ENCODE data around the gene RNF31. TPM values are rescaled to one million over a fixed set of nuclear protein-coding genes. Genes with fewer than 3 reads are reported as not detected.

The RNF31 gene
- total and polyA plus RNA-seq, 2 of the 13 experiments (the other 11 are each of a cell fraction or from before 2014, with no cell fraction given), result 48.2 to 86.8 TPM

- TF ChIP-seq BCL6 (CRISPR knock-in tag; IDR thresholded peaks at IDR 0.05) (peak; percentile 47; the same call in 1 of the 2 replicates), ZNF407 (CRISPR knock-in tag; IDR thresholded peaks at IDR 0.05; ENCODE audit: not compliant biosample characterization) (peak; percentile 63), ZFP1 (CRISPR knock-in tag; IDR thresholded peaks at IDR 0.05) (peak; percentile 41; the same call in 1 of the 2 replicates), ZNF768 (CRISPR knock-in tag; IDR thresholded peaks at IDR 0.05) (peak; percentile 48; the same call in 1 of the 2 replicates), PTBP1 (IDR thresholded peaks at IDR 0.05; ENCODE audit: low read depth, low read length, poor library complexity, severe bottlenecking) (no peak), HMGXB4 (CRISPR knock-in tag; IDR thresholded peaks at IDR 0.05; ENCODE audit: borderline replicate concordance in 1 of 2, low read depth in 1 of 2) (no peak; a peak in 1 of 4 replicates), MIER2 (CRISPR knock-in tag; IDR thresholded peaks at IDR 0.05) (no peak), ARHGAP35 (CRISPR knock-in tag; IDR thresholded peaks at IDR 0.05; ENCODE audit: borderline replicate concordance) (0 out of 2 replicates have a peak, but pooled peaks have one; percentile 72), ZNF354B (CRISPR knock-in tag; IDR thresholded peaks at IDR 0.05) (no peak), ZNF576 (CRISPR knock-in tag; IDR thresholded peaks at IDR 0.05) (0 out of 2 replicates have a peak, but pooled peaks have one; percentile 12), MBD4 (IDR thresholded peaks at IDR 0.05; ENCODE audit: borderline replicate concordance, low read length) (no peak), ZNF343 (CRISPR knock-in tag; IDR thresholded peaks at IDR 0.05) (no peak; the same call in 1 of the 2 replicates), GATAD1 (CRISPR knock-in tag; IDR thresholded peaks at IDR 0.05) (0 out of 2 replicates have a peak, but pooled peaks have one; percentile 28), ZBTB37 (CRISPR knock-in tag; IDR thresholded peaks at IDR 0.05) (peak; percentile 94), PHB2 (IDR thresholded peaks at IDR 0.05; ENCODE audit: partially characterized antibody) (no peak), ZFP90 (CRISPR knock-in tag; IDR thresholded peaks at IDR 0.05; ENCODE audit: borderline replicate concordance) (no peak), ZNF543 (CRISPR knock-in tag; IDR thresholded peaks at IDR 0.05) (no peak)
Measured at GRCh38 chr14:24130717-24131548, 16.4 kb upstream of the RNF31 start (continued).

Data from HepG2 (cell line).